IPS DF 4.7 (cell line): ENCODE data around the gene PRKG1.
"Not testable (repeated sequence)": the region's sequence is repeated elsewhere in the genome, so short reads cannot be mapped to it uniquely, and the experiment has no call there.

ENCODE experiments used
- DNase-seq: peaks from one replicate; pipeline ENCODE4 v3.0.0-alpha.2; 2013; ENCODE audit warnings: low spot score; ENCODE audit errors: extremely low read depth

PRKG1 gene

DNA sequence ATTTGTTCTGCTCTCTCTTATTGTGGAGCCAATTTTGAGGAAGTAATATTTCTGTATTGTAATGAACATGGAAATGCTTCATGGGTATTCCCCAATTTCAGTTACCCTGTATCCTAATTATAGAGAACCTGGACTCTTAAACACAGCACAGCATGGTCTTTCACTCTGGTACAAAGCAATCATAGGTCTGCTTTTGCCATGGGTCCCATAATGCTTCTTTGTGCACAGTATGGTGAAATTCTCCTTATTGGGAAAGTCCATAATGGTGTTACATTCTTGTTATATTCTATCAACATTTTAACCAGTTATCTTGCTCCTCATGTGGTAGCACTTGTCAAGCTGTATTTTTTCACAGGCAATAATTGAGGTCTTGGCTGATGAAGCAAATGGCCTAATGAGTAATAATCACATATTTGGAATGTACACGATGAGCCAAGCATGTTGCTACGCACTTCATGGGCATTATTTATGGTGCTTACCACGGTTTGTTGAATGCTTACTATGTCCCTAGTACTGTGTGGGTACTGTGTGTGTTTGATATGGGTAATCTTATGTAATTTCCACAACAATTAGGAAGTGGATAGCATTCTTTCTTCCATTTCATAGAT lies 42.9 kb downstream of the PRKG1 start:
- no peak for DNase-seq

DNA sequence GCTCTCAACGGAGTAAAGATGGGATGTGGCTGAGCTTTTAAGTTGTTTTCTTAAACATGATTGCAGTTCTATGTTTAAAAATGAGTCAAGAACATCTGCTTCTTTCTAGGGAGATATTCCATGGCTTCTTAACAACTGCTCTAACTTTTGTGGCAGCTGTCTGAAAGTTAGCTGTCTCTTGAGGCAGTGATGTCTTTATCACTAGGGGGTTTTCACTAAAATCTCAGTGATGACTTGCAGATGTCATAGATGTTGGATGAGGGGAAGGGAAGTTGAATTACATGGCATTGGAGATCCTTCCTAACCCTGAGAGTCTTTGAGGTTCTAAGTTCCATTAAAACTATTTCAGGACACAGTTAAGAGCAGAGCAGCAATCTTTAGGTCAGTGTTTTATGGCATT lies 43.5 kb downstream of the PRKG1 start:
- no peak for DNase-seq

DNA sequence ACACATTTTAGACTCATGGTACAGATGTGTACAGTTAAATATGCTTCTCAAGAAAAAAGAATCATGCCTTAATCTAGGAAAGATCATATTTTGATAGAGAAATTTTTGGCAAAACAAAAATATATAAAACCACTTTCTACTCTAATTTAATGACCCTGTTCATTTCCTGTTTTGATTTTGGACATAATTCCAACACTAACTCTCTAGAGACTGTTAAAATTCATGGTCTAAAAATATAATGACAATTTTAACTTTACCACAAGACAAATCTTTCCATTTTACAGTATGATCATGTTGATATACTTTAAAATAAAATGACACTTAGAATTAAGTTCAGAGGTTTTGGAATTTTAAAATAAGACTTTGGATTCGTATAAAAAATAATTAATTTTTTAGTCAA lies 45.2 kb downstream of the PRKG1 start:
- no peak for DNase-seq

DNA sequence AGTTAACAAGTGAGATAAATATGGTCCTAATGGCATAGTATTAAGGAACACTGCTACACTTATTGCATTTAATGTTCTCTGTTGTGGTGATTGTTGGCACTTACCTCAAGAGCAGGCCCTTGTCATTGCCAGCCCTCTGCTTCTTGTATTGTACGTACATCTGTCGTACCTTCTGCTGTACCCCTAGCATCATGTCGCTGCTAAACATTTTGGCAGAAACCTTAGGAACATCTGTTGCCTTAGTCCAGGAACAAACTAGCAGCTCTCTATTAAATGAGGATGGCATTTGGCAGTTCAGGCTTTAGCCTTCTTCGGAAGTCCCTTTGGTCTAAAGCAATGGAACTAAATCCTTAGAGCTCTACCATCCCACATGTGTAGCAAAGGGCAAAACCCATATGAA lies 47.6 kb downstream of the PRKG1 start:
- DNase-seq: no peak

DNA sequence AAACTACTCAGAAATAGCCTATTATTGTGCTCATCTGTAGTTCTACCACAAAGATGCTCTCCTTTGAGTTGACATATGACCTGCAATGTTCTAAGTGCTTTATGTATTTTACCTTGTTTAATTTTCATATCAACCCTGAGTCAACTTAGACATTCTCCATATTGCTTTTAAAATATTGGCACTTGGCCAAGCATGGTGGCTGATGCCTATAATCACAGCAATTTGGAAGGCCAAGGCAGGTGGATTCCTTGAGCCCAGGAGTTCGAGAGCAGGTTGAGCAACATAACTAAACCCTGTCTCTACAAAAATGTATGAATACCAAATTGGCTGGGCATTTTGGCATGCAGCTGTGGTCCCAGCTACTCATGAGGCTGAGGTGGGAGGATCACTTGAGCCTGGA lies 50.6 kb downstream of the PRKG1 start:
- DNase-seq: no peak

DNA sequence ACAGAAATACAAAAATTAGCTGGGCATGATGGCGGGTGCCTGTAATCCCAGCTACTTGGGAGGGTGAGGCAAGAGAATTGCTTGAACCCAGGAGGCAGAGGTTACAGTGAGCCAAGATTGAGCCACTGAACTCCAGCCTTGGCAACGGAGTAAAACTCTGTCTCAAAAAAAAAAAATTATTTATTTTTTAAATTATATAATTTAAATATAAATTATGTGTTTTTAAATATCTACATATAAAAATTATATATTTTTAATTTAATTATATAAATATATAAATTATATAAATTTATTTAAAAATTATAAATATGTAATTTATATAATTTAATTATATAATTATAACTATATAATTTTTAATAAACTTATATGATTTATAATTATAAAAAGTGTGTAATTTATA lies 51.2 kb downstream of the PRKG1 start:
- no peak for DNase-seq

DNA sequence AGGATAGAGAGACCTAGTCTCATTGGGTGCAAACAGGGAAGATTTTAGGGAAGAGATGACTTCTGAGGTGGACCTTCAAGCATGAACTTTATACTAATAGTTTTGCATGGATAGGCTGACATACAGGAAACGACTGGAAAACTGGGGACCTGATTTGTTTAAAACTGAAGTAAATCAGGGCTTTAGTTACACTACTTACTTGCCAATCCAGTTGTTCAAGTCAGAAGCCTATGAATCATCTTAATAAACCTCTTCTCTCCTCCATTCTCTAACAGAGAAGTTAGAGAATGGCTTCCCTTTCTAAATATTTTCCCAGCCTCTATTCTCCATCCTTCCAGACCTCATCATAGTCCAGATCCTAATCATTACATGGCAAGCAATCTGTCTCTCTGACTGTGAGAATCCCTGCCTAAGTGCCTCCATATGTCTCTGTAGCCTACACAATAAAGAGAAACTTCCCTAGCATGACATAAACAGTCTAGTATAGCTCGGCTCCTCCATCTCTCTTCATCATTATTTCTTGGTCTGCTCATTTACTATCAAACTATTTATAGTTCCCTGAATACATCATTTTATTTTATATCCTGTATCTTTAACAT lies 55.8 kb downstream of the PRKG1 start:
- DNase-seq: no peak

DNA sequence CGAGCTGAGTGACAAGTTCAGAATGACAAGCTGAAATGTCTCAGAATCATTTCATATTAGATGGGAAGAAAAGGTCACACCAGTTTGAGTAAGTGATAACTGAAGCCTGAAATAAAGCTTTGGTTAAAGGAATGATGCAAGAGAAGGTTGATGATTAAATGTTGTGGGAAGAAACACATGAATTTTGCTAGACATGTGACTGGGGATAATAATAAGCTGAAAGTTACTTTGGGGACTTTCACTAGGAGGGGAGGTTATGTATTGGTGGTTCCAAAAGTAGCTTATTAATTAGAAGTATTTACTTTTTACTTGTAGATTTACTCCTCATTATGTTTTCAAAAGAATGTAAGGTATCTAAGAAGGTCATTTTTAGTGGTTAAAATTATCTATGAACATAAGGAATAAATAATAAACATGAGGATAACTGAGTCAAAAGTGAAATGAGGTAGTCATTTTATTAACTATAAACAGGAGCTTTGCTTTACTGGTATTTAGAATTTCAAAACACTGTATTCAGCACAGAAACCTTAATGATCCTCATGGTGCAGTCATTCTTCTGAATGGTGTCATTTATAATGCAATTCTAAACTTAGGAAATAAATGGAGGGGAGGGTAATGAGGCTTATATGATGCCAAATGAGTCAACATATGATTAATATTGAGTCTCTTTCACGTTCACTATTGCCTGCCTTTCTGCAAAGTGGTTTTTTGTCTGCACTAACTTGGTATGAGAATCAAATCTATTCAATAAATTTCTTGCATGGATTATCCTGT lies 63.7 kb downstream of the PRKG1 start:
- no peak for DNase-seq

DNA sequence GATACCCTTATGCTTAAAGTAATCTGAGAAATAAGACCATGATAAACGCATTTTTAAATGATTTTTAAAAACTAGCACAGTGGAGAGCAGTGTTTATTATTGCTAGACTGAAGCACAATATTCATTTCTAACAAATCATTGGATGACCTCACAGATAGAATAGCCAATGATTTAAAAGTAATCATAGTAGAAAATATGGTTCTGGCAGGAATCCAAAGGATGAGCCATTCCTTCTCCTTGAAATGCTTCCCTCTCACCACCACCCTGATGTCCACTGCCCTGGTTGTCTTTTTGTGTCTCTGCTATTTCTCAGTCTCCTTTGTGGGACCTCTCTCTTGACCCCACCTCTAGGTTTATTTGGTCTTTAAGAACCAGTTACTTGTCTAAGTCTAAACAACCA lies 64.9 kb downstream of the PRKG1 start:
- no peak for DNase-seq

DNA sequence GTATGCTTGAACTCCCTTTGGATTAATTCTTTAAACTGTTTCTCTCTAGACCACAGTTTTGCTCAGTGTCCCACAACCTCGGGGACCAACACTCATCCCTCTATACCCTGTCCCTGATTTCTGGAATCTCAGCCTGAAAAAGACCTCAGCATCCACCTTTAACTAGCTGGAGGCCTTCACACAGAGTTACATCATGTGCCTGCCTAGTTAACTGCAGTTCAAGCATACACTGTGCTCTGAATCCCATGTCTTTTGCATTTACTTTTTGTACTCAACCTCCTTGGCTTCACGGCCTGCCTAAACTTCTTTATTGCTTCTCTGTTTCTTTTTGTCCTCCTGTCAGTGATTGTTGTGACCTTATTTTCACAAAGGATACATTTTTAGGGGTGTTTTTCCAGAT lies 66.7 kb downstream of the PRKG1 start:
- DNase-seq: no peak

DNA sequence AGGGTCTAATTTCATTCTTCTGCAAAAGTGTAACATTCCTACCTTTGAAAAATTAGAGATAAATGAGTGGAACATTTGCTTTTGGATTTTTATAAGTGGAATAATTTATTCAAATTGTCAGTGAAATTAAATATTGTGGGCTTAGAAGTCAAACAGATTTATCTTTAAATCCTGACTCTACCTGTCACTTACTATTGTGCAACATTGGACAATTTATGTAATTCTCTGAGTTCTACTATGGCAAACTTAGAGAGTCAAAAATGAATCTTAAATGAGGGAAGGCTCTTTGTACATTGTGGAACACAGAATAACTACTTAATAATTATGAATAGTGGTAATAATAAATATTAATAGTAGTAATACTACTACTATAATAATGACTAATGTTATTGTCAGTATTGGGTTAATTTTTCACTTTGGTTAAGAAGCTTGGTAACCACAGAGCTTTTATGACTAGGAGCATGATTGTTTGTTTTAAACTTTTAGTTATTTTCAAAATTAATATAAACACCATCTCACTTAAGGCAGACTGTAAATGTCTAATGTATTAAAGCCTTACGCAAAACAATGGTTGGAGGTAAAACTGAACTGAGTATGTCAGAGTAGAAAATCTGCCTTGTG lies 70.0 kb downstream of the PRKG1 start:
- no peak for DNase-seq

DNA sequence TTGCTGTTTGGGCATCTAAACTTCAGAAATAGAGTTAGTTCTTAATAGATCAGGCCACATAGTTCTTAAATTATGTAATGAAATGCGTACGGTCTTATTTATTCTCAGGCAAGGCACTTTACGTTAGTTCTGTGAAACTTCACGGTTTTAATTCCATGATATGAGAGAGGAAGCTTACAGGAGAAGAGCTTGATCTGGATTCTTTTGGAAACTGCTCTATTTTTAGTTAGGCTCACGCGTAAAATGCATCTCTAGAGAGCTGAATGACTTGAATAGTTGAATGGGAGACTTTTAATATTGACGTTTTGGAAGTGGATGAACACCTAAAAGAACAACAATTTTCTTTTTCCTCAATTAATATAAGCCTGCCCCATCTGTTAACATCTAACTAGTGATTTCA lies 71.1 kb downstream of the PRKG1 start:
- DNase-seq: no peak

DNA sequence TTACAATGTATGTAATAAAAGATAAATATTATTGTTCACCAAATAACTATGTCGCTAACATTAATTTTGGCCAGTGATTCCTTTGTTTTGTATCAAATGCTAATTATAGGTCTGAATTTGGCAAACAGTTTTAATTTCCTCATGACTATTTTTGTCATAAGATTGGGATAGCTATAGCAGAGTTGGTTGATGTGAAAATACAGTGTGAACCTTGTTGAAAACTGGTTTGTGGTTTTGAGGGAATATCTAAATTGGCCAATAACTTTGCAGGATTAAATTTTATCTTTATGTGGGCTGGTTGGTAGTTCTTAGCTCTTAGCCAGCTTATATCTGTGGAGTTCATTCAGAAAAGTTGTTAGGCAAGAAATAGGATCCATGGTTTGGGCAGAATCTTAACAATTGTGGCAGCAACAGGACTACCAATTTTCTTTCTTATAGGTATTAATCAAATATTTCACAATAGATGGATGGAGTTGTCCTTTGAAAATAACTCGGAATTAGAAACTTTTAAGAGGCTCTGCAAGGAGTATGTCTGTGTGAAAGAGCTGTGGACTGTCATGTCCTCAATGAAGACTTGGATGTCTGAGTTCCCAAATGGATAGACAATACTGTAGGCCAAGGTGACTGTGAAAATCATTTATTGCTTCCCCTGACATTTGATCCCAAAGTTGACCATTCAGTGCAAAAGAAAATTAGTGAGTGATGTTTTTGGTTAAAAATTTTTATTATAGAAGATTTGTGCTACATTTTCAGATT lies 73.5 kb downstream of the PRKG1 start:
- DNase-seq: no peak

DNA sequence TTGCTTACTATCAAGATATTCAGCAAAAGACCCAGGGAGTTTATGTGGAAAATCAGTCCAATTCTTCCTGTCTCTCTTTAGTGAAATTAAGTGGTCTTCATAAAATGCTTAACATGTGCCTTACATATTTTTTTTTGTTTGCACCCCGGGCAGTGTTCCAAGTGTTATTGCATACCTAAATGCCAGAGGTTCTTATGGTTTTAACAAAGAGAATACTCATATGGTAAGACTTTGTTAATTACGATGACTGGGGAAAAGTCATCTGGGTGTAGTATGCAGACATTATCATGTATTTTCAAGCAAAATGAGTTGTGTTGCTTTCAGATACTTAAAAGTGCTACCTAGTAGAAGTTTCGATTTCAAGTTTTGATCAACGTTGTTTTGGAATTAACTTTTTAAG lies 82.6 kb downstream of the PRKG1 start:
- no peak for DNase-seq

DNA sequence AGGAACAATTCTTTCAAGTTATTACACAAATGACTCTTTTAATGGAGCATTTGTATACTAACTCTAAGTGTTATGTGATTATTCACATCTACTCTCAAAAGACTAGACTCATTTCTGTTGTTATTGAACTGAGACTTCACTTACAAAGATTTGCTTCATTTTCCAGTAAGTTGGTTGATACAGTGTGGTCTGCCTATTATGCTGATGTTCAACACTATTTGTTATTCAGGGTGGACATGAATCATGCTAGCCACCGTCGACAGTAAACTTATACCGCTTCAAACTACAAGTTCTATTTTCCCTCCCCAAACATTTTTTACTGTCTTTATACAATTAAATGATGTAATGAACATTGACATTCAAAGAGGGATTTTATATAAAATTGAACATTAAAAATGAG lies 84.5 kb downstream of the PRKG1 start:
- no peak for DNase-seq

DNA sequence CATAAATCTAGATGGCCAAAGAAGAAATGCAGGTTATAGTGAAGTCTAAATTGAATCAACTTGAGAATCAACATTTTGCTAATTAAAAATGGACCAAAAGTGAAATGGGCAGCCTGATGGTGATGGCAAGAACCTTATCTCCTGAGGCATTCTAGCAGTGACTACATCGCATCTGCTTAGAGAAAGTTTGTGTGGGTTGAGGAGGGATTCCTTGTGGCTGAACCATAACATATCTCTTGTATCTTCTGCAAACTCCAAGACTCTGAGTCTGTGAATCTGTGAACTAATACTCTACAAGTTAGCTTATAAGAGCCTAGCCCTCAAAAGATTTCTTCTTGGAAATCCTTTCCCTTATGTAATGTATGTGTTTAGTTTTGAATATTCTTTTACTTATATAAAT lies 85.6 kb downstream of the PRKG1 start:
- no peak for DNase-seq

DNA sequence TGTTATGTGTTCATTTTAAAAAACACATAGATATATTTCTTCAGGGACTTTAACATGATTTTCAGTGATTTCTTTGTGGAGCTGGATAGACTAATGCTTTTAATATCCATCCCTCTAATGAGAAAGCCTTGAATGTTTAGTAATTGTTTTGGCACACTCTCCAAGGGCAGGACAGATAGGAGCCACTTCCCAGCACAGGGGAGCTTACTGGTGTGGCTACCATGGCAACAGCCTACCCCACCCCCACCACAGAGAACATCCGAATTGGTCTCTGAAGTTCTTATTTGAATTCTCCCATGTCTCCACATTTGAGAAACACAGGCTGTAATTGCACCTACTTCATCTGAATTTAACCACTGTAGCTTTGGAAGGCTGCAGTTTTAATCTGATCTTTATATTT lies 87.7 kb downstream of the PRKG1 start:
- peak; percentile 2 for DNase-seq

DNA sequence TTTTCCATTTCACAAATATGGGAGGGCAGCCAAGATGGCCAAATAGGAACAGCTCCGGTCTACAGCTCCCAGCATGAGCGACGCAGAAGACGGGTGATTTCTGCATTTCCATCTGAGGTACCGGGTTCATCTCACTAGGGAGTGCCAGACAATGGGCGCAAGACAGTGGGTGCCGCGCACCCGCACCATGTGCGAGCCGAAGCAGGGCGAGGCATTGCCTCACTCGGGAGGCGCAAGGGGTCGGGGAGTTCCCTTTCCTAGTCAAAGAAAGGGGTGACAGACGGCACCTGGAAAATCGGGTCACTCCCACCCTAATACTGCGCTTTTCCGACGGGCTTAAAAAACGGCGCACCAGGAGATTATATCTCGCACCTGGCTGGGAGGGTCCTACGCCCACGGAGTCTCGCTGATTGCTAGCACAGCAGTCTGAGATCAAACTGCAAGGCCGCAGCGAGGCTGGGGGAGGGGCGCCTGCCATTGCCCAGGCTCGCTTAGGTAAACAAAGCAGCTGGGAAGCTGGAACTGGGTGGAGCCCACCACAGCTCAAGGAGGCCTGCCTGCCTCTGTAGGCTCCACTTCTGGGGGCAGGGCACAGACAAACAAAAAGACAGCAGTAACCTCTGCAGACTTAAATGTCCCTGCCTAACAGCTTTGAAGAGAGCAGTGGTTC lies 89.2 kb downstream of the PRKG1 start:
- not testable (repeated sequence) for DNase-seq

DNA sequence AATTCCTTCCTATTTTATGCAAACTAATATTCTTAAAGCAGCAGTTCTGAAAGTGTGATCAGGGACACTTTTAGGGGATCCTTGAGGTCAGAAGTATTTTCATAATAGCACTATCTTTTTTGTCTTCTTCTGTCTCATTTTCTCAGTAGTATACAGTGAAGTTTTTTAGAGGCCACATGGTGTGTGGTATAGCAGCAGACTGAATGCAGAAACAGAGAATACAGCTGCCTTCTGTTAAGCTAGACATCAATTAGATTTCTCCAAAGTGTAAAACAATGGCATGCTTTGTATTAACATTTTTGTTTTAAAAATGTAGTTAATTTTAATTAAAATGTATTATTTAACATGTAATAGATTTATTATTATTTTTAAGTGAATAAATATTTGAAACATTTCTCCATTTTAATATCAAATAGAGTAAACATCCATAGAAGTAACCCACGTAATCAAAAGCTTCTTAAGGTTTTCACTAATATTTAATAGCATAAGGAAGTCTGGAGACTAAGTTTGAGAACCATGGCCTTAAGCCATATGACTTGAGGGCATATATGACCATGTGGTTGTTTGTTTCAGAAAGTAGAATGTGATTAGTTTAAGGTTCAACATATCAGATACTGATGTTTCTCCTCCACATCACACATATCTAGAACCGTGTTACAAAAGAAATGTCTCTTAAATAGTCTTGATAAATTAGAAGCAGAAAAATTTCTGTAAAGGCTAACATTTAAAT lies 94.0 kb downstream of the PRKG1 start:
- no peak for DNase-seq

DNA sequence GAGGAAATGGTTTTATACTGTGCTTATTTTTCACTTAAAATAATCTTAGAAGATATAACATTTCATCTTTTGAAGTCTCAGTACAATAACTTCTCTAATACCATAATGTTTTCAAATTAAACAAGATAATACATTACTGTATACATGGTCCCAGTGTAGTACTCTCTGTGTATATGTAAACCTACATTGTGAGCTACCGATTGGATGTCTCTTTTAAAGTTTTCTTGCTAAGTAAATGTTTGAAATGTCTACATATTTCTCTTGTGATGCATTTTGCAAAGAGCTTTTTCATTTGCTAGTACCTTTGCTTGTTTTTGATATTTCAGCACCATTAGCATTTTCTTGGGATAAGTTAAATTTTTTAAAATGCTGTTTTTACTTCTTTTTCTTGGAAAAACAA lies 94.8 kb downstream of the PRKG1 start:
- no peak for DNase-seq
